Measurements from ENCODE around the gene HMCN2. TPM values are rescaled to one million over a fixed set of nuclear protein-coding genes. Genes with fewer than 3 reads are reported as not detected.

The HMCN2 gene
- total and polyA plus RNA-seq, 9 donors: 0.12 to 4.2 (median 0.98) TPM

DNA sequence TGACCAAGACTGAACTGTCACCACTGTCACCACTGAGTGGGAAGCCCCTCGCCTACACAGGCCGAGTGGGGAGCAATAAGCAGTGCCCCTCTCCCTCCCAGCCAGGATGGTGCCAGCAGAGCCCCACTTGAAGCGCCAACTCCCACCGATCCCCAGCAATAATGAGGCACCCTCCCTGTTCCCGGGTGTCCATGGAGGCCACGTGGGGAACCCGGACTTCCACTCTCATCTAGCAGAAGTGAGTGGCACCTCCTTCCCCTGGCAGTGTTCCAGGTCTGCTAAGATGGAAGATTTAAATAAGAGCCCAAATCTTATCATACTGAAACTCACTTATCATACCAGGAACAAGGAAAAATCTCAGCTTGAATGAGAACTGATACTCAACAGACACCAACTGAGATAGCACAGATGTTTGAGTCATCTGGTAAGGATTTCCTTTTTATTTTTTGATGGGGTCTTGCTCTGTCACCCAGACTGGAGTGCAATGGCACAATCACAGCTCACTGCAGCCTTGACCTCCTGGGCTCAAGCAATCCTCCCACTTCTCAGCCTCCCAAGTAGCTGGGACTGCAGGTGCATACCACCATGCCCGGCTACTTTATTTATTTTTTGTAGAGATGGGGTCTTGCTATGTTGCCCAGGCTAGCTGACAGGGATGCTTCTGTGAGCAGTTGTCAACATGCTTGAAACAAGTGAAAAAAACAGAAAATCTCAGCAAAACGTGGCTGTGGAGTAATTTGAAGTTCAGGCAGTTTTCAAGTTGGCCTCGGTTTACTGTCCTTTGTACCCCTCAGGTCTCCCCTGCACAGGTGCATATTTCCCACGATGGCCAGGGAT lies 149.6 kb downstream of the HMCN2 start:
- intact Hi-C loops (cut with DNase I): loop anchor here in 1 of 4 donors (5.0 kb wide), 1 partner anchor 522 kb away; the partner anchor contains the start of gene FIBCD1
- 81 to 83% (median 81%) methylated on average over 11 of the region's 11 CpGs for WGBS, 3 donors

DNA sequence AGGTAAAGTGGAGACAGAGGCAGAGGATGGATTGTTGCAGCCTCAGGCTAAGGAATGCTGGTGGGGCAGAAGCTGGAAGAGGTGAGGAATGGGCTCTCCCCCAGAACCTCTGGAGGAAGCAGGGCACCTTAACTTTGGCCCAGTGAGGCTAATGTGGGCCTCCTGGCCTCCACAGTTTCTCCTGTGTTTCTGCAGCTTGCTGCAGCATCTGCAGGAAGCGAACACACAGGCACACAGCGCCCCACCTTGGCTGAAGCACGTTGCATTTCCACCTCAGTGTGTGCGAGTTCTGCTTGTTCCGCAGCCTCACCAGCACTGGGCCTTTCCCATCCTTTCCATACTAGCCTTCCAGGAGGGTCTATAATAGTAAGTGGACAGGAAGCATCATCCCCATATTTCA lies 152.0 kb downstream of the HMCN2 start:
- TF ChIP-seq EP300 (IDR thresholded peaks at IDR 0.05): no peak
- TF ChIP-seq, protein P1, sequence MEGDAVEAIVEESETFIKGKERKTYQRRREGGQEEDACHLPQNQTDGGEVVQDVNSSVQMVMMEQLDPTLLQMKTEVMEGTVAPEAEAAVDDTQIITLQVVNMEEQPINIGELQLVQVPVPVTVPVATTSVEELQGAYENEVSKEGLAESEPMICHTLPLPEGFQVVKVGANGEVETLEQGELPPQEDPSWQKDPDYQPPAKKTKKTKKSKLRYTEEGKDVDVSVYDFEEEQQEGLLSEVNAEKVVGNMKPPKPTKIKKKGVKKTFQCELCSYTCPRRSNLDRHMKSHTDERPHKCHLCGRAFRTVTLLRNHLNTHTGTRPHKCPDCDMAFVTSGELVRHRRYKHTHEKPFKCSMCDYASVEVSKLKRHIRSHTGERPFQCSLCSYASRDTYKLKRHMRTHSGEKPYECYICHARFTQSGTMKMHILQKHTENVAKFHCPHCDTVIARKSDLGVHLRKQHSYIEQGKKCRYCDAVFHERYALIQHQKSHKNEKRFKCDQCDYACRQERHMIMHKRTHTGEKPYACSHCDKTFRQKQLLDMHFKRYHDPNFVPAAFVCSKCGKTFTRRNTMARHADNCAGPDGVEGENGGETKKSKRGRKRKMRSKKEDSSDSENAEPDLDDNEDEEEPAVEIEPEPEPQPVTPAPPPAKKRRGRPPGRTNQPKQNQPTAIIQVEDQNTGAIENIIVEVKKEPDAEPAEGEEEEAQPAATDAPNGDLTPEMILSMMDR (IDR thresholded peaks at IDR 0.05): no peak
- TF ChIP-seq POLR2A (IDR thresholded peaks at IDR 0.05): no peak
- no peak overlapping the region for H3K4me3 ChIP-seq
- no peaks in the 10 kb centered on the region for H3K4me1 ChIP-seq (ENCODE audit: insufficient read depth)
- H3K36me3 ChIP-seq: no peaks in the 10 kb centered on the region
- intact Hi-C loops (cut with DNase I): no loop called here
- WGBS, 3 donors: 72 to 80% (median 75%) methylated on average over 5 of the region's 5 CpGs
- H3K9me3 ChIP-seq: no peaks in the 10 kb centered on the region
- no peaks in the 10 kb centered on the region for H3K27me3 ChIP-seq
- H3K27ac ChIP-seq: no peak overlapping the region
- no peak for DNase-seq

More for the DNA sequence above, 149.6 kb downstream of the HMCN2 start:
- no peak for TF ChIP-seq EP300 (IDR thresholded peaks at IDR 0.05)
- no peak for TF ChIP-seq POLR2A (IDR thresholded peaks at IDR 0.05)
- no peak for DNase-seq
- H3K27me3 ChIP-seq: no peaks in the 10 kb centered on the region
- no peaks in the 10 kb centered on the region for H3K36me3 ChIP-seq
- no peak overlapping the region for H3K4me3 ChIP-seq
- no peaks in the 10 kb centered on the region for H3K9me3 ChIP-seq
- no peaks in the 10 kb centered on the region for H3K4me1 ChIP-seq (ENCODE audit: insufficient read depth)
- no peak overlapping the region for H3K27ac ChIP-seq

DNA sequence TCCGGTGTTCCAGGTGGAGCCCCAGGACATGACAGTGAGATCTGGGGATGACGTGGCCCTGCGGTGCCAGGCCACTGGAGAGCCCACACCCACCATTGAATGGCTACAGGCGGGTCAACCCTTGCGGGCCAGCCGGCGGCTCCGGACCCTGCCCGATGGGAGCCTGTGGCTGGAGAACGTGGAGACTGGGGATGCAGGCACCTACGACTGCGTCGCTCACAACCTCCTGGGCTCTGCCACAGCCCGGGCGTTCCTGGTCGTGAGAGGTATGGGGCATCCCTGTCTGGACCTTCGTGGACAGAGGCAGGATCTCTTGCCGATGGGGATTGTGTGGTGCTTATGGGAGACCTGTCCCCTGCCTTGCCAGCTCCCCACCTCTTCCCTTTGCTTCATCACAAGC lies 153.2 kb downstream of the HMCN2 start:
- Histone ChIP-seq H3K27me3 (no peaks in the 10 kb centered on the region), H3K36me3 (no peaks in the 10 kb centered on the region), H3K4me1 (ENCODE audit: insufficient read depth) (no peaks in the 10 kb centered on the region), H3K9me3 (no peaks in the 10 kb centered on the region), H3K4me3 (no peak overlapping the region), H3K27ac (no peak overlapping the region)
- TF ChIP-seq POLR2A (IDR thresholded peaks at IDR 0.05): no peak
- TF ChIP-seq, protein P1 (IDR thresholded peaks at IDR 0.05): no peak
- no peak for TF ChIP-seq EP300 (IDR thresholded peaks at IDR 0.05)
- intact Hi-C loops (cut with DNase I): no loop called here
- no peak for DNase-seq
- WGBS, 3 donors: 92 to 93% (median 92%) methylated on average over 18 of the region's 18 CpGs

DNA sequence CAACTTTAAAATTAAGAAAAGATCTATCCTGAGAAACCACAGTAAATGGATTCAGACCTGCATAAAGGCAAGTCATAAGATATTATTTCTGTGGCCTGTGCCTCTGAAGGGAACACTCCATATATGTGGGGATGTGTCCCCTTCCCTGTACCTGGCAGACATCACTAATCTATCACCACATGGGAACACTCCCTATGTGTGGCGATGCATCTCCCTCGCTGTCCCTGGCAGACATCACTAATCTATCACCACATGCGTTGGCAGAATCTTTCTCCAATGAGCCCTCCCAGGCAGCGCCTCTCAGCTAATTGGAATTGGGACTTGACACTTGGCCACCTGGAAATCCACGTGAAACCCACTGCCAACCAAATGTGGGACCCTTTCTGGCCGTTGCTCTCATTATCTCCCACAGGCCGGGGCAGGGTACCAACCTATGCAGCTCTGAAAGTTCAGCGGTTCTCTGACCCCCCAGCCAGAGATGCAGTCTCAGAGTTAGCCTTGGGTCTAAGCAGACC lies 154.0 kb downstream of the HMCN2 start:
- WGBS, 3 donors: 88 to 93% (median 90%) methylated on average over 8 of the region's 8 CpGs
- no peak for DNase-seq
- Histone ChIP-seq H3K4me3 (no peak overlapping the region), H3K4me1 (ENCODE audit: insufficient read depth) (no peaks in the 10 kb centered on the region), H3K9me3 (no peaks in the 10 kb centered on the region), H3K27me3 (no peaks in the 10 kb centered on the region), H3K27ac (no peak overlapping the region), H3K36me3 (no peaks in the 10 kb centered on the region)
- intact Hi-C loops (cut with DNase I): no loop called here
- TF ChIP-seq POLR2A (IDR thresholded peaks at IDR 0.05): no peak
- no peak for TF ChIP-seq EP300 (IDR thresholded peaks at IDR 0.05)
- TF ChIP-seq, protein P1 (IDR thresholded peaks at IDR 0.05): no peak

All from ovary (tissue), 9 donors.